K562 (cell line): ENCODE measurements around the gene RSRP1. TPM values are rescaled to one million over a fixed set of nuclear protein-coding genes. Genes with fewer than 3 reads are reported as not detected.
A peak's percentile ranks its signal among the peaks of the same experiment; 100 is the strongest.

Source experiments
- GABPB2 ChIP-seq: fragments of 250-450 bp; sonication (Bioruptor Pico); conservative IDR thresholded peaks from 2 replicates; pipeline ENCODE4 v1.5.1; 2021; ENCODE audit warnings: mild to moderate bottlenecking
- JUN ChIP-seq, 2 experiments: sonication (generic) in 1 of 2; formaldehyde crosslinking in 1 of 2; IDR thresholded peaks; 2 replicates each; pipeline versions ENCODE4 v1.6.1 to v1.8.0; 2012 to 2022; ENCODE audit warnings: borderline replicate concordance in 2 of 2, mild to moderate bottlenecking in 2 of 2, improper control_type of control experiment in 1 of 2, low read depth in 1 of 2, low read length in 1 of 2, missing genetic modification reagents in 1 of 2
- KDM2B ChIP-seq: fragments of 250-450 bp; sonication (Bioruptor Pico); IDR thresholded peaks from 2 replicates; pipeline ENCODE4 v1.8.0; 2021; ENCODE audit warnings: mild to moderate bottlenecking, moderate library complexity
- MAFG ChIP-seq: fragments of 450-650 bp; conservative IDR thresholded peaks from 2 replicates; pipeline ENCODE4 v1.6.1; 2016; ENCODE audit warnings: missing genetic modification characterization, missing compliant biosample characterization
- NR4A1 ChIP-seq, 2 experiments: fragments of 250-450 bp in 1 of 2; fragments of 450-650 bp in 1 of 2; sonication (Bioruptor Pico) in 1 of 2; IDR thresholded peaks; 2 replicates each; pipeline versions ENCODE4 v1.4.0 to v1.6.1; 2016 to 2020; ENCODE audit warnings: mild to moderate bottlenecking in 2 of 2, missing compliant biosample characterization in 1 of 2, missing genetic modification characterization in 1 of 2, moderate library complexity in 1 of 2
- POLR3A ChIP-seq: IDR thresholded peaks from 2 replicates; pipeline ENCODE4 v1.6.1; 2011; ENCODE audit warnings: borderline replicate concordance, mild to moderate bottlenecking, moderate library complexity; ENCODE audit not compliant: insufficient read length, insufficient read depth; ENCODE audit errors: extremely low read depth
- SP1 ChIP-seq: sonication (generic); formaldehyde crosslinking; IDR thresholded peaks from 2 replicates; pipeline ENCODE4 v1.8.1; 2022; ENCODE audit warnings: mild to moderate bottlenecking, missing genetic modification reagents
- ZBTB7A ChIP-seq: IDR thresholded peaks from 2 replicates; pipeline ENCODE4 v1.6.1; 2011; ENCODE audit warnings: low read depth, mild to moderate bottlenecking, low read length, moderate library complexity, borderline replicate concordance; ENCODE audit not compliant: control insufficient read depth
- ZFP1 ChIP-seq: fragments of 450-650 bp; formaldehyde crosslinking; IDR thresholded peaks from 2 replicates; pipeline ENCODE4 v1.4.0; 2020; ENCODE audit warnings: mild to moderate bottlenecking, mixed read lengths
- ZKSCAN8 ChIP-seq: fragments of 200-800 bp; sonication (Bioruptor generic); IDR thresholded peaks from 2 replicates; pipeline ENCODE4 v1.6.1; 2016; ENCODE audit warnings: missing genetic modification characterization, missing compliant biosample characterization
- ZNF174 ChIP-seq: fragments of 250-450 bp; sonication (Bioruptor Pico); IDR thresholded peaks from 2 replicates; pipeline ENCODE4 v1.4.0; 2020; ENCODE audit warnings: mild to moderate bottlenecking
- ZNF445 ChIP-seq: fragments of 250-450 bp; sonication (Bioruptor Pico); IDR thresholded peaks from 2 replicates; pipeline ENCODE4 v1.4.0; 2020; ENCODE audit warnings: low read depth, mild to moderate bottlenecking, moderate library complexity
- ZNF79 ChIP-seq: fragments of 250-450 bp; sonication (Bioruptor Pico); IDR thresholded peaks from 2 replicates; pipeline ENCODE4 v1.4.0; 2020; ENCODE audit warnings: low read depth, mild to moderate bottlenecking, moderate library complexity
- polyA plus RNA-seq, 8 experiments: library from polyadenylated mRNA; depleted of rRNA in 4 of 8; stranded (reverse) in 5 of 8; unstranded in 3 of 8; fragments of >200 nt; fragmentation: Nextera tagmentation in 2 of 8; fragmentation: Illumina TruSeq in 1 of 8; extraction: Ambion mirVana in 2 of 8; extraction: Trizol in 1 of 8; gene quantifications; 2 replicates each; pipeline versions ENCODE4 v1.2.1 to v1.2.3, GENCODE V29; 2011 to 2014; ENCODE audit warnings: inconsistent platforms in 1 of 8, missing spikeins in 1 of 8
- total RNA-seq, 7 experiments: library from RNA; depleted of rRNA in 6 of 7; stranded (reverse); fragments of >200 nt in 6 of 7; fragmentation: Illumina TruSeq in 2 of 7; extraction: Trizol in 2 of 7; gene quantifications; 2 replicates each; pipeline versions ENCODE4 v1.2.1 to v1.2.3, GENCODE V29; 2011 to 2021; ENCODE audit warnings: low replicate concordance in 1 of 7
- TF ChIP-seq, protein P1 (sequence below): fragments of 250-450 bp; sonication (Bioruptor Pico); IDR thresholded peaks from 2 replicates; pipeline ENCODE4 v1.8.0; 2022; ENCODE audit warnings: moderate library complexity, mild to moderate bottlenecking, inconsistent platforms
- TF ChIP-seq, protein P2 (sequence below), 2 experiments: IDR thresholded peaks; 2 replicates each; pipeline ENCODE4 v1.6.1; 2012; ENCODE audit warnings: improper control_type of control experiment in 2 of 2, low read depth in 2 of 2, low read length in 2 of 2, borderline replicate concordance in 1 of 2
- TF ChIP-seq, protein P3 (sequence below), 2 experiments: fragments of 450-650 bp; conservative IDR thresholded peaks; 2 replicates each; pipeline ENCODE4 v1.6.1; 2017; ENCODE audit warnings: mild to moderate bottlenecking in 2 of 2, moderate library complexity in 2 of 2
- TF ChIP-seq, protein P4 (sequence below): fragments of 450-650 bp; formaldehyde crosslinking; IDR thresholded peaks from 2 replicates; pipeline ENCODE4 v1.4.0; 2022; ENCODE audit warnings: missing genetic modification characterization
- TF ChIP-seq, protein P5 (sequence below): fragments of 250-450 bp; sonication (Bioruptor Pico); IDR thresholded peaks from 2 replicates; pipeline ENCODE4 v1.4.0; 2020

RSRP1 gene
- total and polyA plus RNA-seq, 9 of the 15 experiments (the other 6 are each of a cell fraction or from before 2014, with no cell fraction given) = 27.2 to 283 (median 146) TPM

DNA sequence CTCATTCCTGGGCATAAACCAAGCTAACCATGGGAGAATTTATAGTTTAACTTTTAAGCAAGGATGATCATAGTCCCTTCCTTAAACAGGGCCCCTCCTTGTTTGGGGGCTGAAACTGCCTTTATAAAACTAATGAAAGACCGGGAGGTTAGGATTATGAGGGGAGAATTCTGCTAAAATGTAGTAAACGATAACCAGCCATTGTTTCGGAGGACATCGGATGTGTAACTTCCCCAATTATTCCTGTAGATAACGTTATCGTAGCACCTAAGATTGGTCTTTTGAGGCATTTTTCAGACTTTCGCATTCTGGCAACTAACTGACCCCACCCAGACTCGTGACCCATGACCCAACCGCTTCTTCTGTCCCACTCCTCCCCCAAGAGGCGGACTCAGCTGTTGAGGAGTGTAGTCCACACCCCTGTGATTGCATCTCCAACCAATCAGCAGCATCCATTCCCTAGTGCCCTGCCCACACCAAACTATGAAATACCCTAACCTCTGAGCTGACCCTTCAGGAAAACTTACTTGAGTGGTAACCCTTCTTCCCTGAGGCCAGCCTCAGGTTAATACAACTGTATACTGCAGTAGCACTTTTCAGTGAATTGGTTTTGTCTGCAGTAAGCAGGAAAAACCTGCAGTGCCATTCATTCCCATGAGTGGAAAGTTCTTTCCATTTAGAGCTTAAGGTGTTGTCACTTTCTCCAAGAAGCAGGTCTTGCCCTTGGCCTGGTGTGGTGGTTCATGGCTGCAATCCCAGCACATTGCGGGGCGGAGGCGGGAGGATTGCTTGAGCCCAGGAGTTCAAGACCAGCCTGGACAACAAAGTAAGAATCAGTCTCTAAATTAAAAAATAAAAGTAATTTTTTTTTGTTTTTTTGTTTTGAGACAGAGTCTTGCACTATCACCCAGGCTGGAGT lies 14.1 kb downstream of the RSRP1 start (continued):
- TF ChIP-seq POLR3A (no peak), JUN (IDR thresholded peaks at IDR 0.05; ENCODE audit: borderline replicate concordance, low read depth, low read length) (no peak), JUN (CRISPR knock-in tag; IDR thresholded peaks at IDR 0.05; ENCODE audit: borderline replicate concordance) (no peak), KDM2B (CRISPR knock-in tag) (0 out of 2 replicates have a peak, but pooled peaks have one; percentile 3), MAFG (tag) (no peak), ZBTB7A (peak; percentile 23; the same call in 1 of the 2 replicates), ZNF174 (CRISPR knock-in tag) (no peak), GABPB2 (CRISPR knock-in tag) (no peak), ZFP1 (CRISPR knock-in tag) (no peak), SP1 (CRISPR knock-in tag) (peak; percentile 76), ZNF445 (CRISPR knock-in tag) (no peak; the same call in 1 of the 2 replicates), ZKSCAN8 (CRISPR knock-in tag) (peak; percentile 39; the same call in 1 of the 2 replicates), ZNF79 (0 out of 2 replicates have a peak, but pooled peaks have one; percentile 3), NR4A1 (CRISPR knock-in tag; IDR thresholded peaks at IDR 0.05) (no peak), NR4A1 (tag; IDR thresholded peaks at IDR 0.05) (peak; percentile 98; the same call in 1 of the 2 replicates)
- TF ChIP-seq, protein P1, sequence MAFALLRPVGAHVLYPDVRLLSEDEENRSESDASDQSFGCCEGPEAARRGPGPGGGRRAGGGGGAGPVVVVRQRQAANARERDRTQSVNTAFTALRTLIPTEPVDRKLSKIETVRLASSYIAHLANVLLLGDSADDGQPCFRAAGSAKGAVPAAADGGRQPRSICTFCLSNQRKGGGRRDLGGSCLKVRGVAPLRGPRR (CRISPR knock-in tag) = no peak
- TF ChIP-seq, protein P2, sequence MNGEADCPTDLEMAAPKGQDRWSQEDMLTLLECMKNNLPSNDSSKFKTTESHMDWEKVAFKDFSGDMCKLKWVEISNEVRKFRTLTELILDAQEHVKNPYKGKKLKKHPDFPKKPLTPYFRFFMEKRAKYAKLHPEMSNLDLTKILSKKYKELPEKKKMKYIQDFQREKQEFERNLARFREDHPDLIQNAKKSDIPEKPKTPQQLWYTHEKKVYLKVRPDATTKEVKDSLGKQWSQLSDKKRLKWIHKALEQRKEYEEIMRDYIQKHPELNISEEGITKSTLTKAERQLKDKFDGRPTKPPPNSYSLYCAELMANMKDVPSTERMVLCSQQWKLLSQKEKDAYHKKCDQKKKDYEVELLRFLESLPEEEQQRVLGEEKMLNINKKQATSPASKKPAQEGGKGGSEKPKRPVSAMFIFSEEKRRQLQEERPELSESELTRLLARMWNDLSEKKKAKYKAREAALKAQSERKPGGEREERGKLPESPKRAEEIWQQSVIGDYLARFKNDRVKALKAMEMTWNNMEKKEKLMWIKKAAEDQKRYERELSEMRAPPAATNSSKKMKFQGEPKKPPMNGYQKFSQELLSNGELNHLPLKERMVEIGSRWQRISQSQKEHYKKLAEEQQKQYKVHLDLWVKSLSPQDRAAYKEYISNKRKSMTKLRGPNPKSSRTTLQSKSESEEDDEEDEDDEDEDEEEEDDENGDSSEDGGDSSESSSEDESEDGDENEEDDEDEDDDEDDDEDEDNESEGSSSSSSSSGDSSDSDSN (IDR thresholded peaks at IDR 0.05; ENCODE audit: borderline replicate concordance in 1 of 2, low read depth in 2 of 2, low read length in 2 of 2) = no peak
- TF ChIP-seq, protein P3, sequence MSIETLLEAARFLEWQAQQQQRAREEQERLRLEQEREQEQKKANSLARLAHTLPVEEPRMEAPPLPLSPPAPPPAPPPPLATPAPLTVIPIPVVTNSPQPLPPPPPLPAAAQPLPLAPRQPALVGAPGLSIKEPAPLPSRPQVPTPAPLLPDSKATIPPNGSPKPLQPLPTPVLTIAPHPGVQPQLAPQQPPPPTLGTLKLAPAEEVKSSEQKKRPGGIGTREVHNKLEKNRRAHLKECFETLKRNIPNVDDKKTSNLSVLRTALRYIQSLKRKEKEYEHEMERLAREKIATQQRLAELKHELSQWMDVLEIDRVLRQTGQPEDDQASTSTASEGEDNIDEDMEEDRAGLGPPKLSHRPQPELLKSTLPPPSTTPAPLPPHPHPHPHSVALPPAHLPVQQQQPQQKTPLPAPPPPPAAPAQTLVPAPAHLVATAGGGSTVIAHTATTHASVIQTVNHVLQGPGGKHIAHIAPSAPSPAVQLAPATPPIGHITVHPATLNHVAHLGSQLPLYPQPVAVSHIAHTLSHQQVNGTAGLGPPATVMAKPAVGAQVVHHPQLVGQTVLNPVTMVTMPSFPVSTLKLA (conservative IDR thresholded peaks at IDR 0.05) = no peak; a peak in 2 of 4 replicates
- TF ChIP-seq, protein P4, sequence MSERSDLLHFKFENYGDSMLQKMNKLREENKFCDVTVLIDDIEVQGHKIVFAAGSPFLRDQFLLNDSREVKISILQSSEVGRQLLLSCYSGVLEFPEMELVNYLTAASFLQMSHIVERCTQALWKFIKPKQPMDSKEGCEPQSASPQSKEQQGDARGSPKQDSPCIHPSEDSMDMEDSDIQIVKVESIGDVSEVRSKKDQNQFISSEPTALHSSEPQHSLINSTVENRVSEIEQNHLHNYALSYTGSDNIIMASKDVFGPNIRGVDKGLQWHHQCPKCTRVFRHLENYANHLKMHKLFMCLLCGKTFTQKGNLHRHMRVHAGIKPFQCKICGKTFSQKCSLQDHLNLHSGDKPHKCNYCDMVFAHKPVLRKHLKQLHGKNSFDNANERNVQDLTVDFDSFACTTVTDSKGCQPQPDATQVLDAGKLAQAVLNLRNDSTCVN (CRISPR knock-in tag) = no peak
- TF ChIP-seq, protein P5, sequence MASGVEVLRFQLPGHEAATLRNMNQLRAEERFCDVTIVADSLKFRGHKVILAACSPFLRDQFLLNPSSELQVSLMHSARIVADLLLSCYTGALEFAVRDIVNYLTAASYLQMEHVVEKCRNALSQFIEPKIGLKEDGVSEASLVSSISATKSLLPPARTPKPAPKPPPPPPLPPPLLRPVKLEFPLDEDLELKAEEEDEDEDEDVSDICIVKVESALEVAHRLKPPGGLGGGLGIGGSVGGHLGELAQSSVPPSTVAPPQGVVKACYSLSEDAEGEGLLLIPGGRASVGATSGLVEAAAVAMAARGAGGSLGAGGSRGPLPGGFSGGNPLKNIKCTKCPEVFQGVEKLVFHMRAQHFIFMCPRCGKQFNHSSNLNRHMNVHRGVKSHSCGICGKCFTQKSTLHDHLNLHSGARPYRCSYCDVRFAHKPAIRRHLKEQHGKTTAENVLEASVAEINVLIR (CRISPR knock-in tag) = no peak
